ENCODE measurements around the gene ACTR3C.
"Not testable (repeated sequence)": the region's sequence is repeated elsewhere in the genome, so short reads cannot be mapped to it uniquely, and the experiment has no call there.

DNA sequence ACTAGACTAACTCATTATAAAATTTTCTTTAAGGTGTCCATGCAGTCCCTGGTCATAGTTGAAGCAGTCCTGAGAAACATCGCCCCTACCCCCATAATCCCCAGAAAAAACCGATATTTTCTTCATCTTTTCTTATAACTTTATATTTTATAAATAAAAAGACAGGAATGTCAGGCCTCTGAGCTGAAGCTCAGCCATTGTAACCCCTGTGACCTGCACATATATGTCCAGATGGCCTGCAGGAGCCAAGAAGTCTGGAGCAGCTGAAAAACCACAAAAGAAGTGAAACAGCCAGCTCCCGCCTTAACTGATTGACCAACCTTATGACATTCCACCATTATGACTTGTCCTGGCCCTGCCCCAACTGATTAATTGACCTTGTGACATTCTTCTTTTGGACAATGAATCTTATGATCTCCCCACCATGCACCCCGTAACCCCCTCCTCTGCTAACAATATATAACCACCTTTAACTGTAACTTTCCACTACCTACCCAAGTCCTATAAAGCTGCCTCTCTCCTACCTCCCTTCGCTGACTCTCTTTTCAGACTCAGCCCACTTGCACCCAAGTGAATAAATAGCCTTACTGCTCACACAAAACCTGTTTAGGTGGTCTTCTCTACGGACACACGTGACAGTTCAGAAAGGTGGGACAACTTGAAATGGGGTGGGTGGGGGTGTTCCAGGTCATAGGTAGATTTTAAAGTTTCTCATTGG is 10.5 kb downstream of the ACTR3C start:
- TF ChIP-seq, protein P1, sequence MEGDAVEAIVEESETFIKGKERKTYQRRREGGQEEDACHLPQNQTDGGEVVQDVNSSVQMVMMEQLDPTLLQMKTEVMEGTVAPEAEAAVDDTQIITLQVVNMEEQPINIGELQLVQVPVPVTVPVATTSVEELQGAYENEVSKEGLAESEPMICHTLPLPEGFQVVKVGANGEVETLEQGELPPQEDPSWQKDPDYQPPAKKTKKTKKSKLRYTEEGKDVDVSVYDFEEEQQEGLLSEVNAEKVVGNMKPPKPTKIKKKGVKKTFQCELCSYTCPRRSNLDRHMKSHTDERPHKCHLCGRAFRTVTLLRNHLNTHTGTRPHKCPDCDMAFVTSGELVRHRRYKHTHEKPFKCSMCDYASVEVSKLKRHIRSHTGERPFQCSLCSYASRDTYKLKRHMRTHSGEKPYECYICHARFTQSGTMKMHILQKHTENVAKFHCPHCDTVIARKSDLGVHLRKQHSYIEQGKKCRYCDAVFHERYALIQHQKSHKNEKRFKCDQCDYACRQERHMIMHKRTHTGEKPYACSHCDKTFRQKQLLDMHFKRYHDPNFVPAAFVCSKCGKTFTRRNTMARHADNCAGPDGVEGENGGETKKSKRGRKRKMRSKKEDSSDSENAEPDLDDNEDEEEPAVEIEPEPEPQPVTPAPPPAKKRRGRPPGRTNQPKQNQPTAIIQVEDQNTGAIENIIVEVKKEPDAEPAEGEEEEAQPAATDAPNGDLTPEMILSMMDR (IDR thresholded peaks at IDR 0.05; ENCODE audit: low read depth, low read length, poor library complexity, severe bottlenecking) = not testable (repeated sequence)
- not testable (repeated sequence) for TF ChIP-seq EZH2phosphoT487 (IDR thresholded peaks at IDR 0.05; ENCODE audit: borderline replicate concordance, low read length)

Measured in DOHH2 (cell line).